SK-N-SH (cell line): ENCODE measurements around the gene TSFM. TPM values are rescaled to one million over a fixed set of nuclear protein-coding genes. Genes with fewer than 3 reads are reported as not detected.

Experiments used
- CTCF ChIA-PET: fragments of 300-600, 350-600 bp; formaldehyde crosslinking; extraction: SDS; loops from one replicate; lab custom pipeline; 2021; lab: Yijun Ruan, JAX
- POLR2A ChIA-PET: fragments of 350-600 bp; sonication (Branson Sonifier 250); formaldehyde crosslinking; extraction: SDS; loops from one replicate; lab custom pipeline; 2020; ENCODE audit warnings: antibody characterized with exemption, inconsistent platforms; lab: Yijun Ruan, JAX
- DNase-seq: peaks from one replicate; pipeline ENCODE4 v3.0.0; 2012
- H2AFZ ChIP-seq: fragments of 200-600 bp; sonication (generic); 2 replicates; pipeline ENCODE4 v1.8.1; 2016; ENCODE audit warnings: antibody characterized with exemption, mild to moderate bottlenecking, low read depth
- H3F3A ChIP-seq: fragments of 200-600 bp; sonication (generic); replicated peaks from 2 replicates; pipeline ENCODE3; 2016; ENCODE audit warnings: antibody characterized with exemption, mild to moderate bottlenecking; ENCODE audit not compliant: insufficient read depth
- H3K27ac ChIP-seq, 2 experiments: fragments of 200-500 bp in 1 of 2; fragments of 200-600 bp in 1 of 2; sonication (Bioruptor generic) in 1 of 2; sonication (generic), shearing (Covaris generic) in 1 of 2; 2 replicates each; pipeline versions ENCODE4 v1.5.1 to v1.6.1; 2014 to 2016; ENCODE audit warnings: low read depth in 2 of 2, inconsistent platforms in 1 of 2, low read length in 1 of 2, mild to moderate bottlenecking in 1 of 2, mixed read lengths in 1 of 2
- H3K27me3 ChIP-seq: fragments of 200-600 bp; sonication (generic), shearing (Covaris generic); 2 replicates; pipeline ENCODE4 v1.6.1; 2016; ENCODE audit warnings: mixed run types; ENCODE audit not compliant: insufficient read depth
- H3K36me3 ChIP-seq, 2 experiments: fragments of 200-500 bp in 1 of 2; fragments of 200-600 bp in 1 of 2; sonication (Bioruptor generic) in 1 of 2; sonication (generic) in 1 of 2; replicated peaks in 1 of 2; 2 replicates each; pipeline versions ENCODE3 to v1.5.1; 2014 to 2016; ENCODE audit warnings: low read length in 1 of 2, mild to moderate bottlenecking in 1 of 2; ENCODE audit not compliant: insufficient read depth in 2 of 2, control insufficient read depth in 1 of 2
- H3K4me1 ChIP-seq, 2 experiments: fragments of 200-500 bp in 1 of 2; fragments of 200-600 bp in 1 of 2; sonication (Bioruptor generic) in 1 of 2; sonication (generic), shearing (Covaris generic) in 1 of 2; 2 replicates each; pipeline versions ENCODE4 v1.5.1 to v1.6.1; 2014 to 2016; ENCODE audit warnings: low read depth in 1 of 2, low read length in 1 of 2, mixed run types in 1 of 2; ENCODE audit not compliant: insufficient read depth in 2 of 2, control insufficient read depth in 1 of 2
- H3K4me2 ChIP-seq: fragments of 200-600 bp; sonication (generic), shearing (Covaris generic); 2 replicates; pipeline ENCODE4 v1.6.1; 2017; ENCODE audit warnings: mixed run types
- H3K4me3 ChIP-seq, 2 experiments: fragments of 200-500 bp in 1 of 2; fragments of 200-600 bp in 1 of 2; sonication (Bioruptor generic) in 1 of 2; sonication (generic), shearing (Covaris generic) in 1 of 2; 2 replicates each; pipeline versions ENCODE4 v1.5.1 to v1.8.1; 2014 to 2016; ENCODE audit warnings: low read depth in 2 of 2, inconsistent platforms in 1 of 2, low read length in 1 of 2, mild to moderate bottlenecking in 1 of 2, mixed read lengths in 1 of 2, moderate library complexity in 1 of 2
- H3K79me2 ChIP-seq: fragments of 200-600 bp; sonication (generic); 2 replicates; pipeline ENCODE4 v1.8.1; 2017; ENCODE audit warnings: mild to moderate bottlenecking; ENCODE audit not compliant: insufficient read depth
- H3K9ac ChIP-seq: fragments of 200-600 bp; sonication (generic); 2 replicates; pipeline ENCODE4 v1.6.1; 2017; ENCODE audit warnings: mixed run types
- H3K9me2 ChIP-seq: fragments of 200-600 bp; sonication (generic); 2 replicates; pipeline ENCODE4 v1.6.1; 2017; ENCODE audit warnings: mixed run types
- H3K9me3 ChIP-seq: fragments of 200-600 bp; sonication (generic); 2 replicates; pipeline ENCODE4 v1.6.1; 2017; ENCODE audit warnings: mixed run types, mild to moderate bottlenecking, moderate library complexity
- H4K20me1 ChIP-seq: fragments of 200-600 bp; sonication (generic); 2 replicates; pipeline ENCODE4 v1.6.1; 2017; ENCODE audit warnings: mild to moderate bottlenecking, mixed run types; ENCODE audit not compliant: insufficient read depth
- CTCF ChIP-seq: fragments of 200-600 bp; sonication (generic); IDR thresholded peaks from 2 replicates; pipeline ENCODE4 v1.6.1; 2017; ENCODE audit warnings: antibody characterized with exemption, mild to moderate bottlenecking, moderate library complexity
- ELF1 ChIP-seq: IDR thresholded peaks from 2 replicates; pipeline ENCODE4 v1.4.0; 2012
- EP300 ChIP-seq, 2 experiments: IDR thresholded peaks; 2 replicates each; pipeline versions ENCODE4 v1.4.0 to v1.6.1; 2012; ENCODE audit warnings: borderline replicate concordance in 1 of 2, low read depth in 1 of 2, low read length in 1 of 2
- FOXJ3 ChIP-seq: sonication (generic); formaldehyde crosslinking; IDR thresholded peaks from 2 replicates; pipeline ENCODE4 v1.5.1; 2020; ENCODE audit warnings: mild to moderate bottlenecking, missing genetic modification reagents
- GATA2 ChIP-seq: sonication (generic); formaldehyde crosslinking; IDR thresholded peaks from 2 replicates; pipeline ENCODE4 v1.5.0; 2020; ENCODE audit warnings: mild to moderate bottlenecking, missing genetic modification reagents
- JUND ChIP-seq: IDR thresholded peaks from 2 replicates; pipeline ENCODE4 v1.4.0; 2012
- MEF2A ChIP-seq: IDR thresholded peaks from 2 replicates; pipeline ENCODE4 v1.4.0; 2012; ENCODE audit warnings: low read depth, borderline replicate concordance
- MXI1 ChIP-seq: IDR thresholded peaks from 2 replicates; pipeline ENCODE4 v1.6.1; 2012; ENCODE audit warnings: mild to moderate bottlenecking, low read depth, low read length, improper control_type of control experiment
- NRF1 ChIP-seq: IDR thresholded peaks from 2 replicates; pipeline ENCODE4 v1.6.1; 2012; ENCODE audit warnings: low read depth, mild to moderate bottlenecking, low read length
- POLR2AphosphoS5 ChIP-seq: IDR thresholded peaks from 2 replicates; pipeline ENCODE4 v1.6.1; 2012; ENCODE audit warnings: low read depth, low read length
- RAD21 ChIP-seq: IDR thresholded peaks from 2 replicates; pipeline ENCODE4 v1.6.1; 2012; ENCODE audit warnings: mild to moderate bottlenecking, low read length
- RCOR1 ChIP-seq: fragments of 150-350 bp; IDR thresholded peaks from 2 replicates; pipeline ENCODE4 v1.6.1; 2017; ENCODE audit warnings: antibody characterized with exemption, low read length
- RFX5 ChIP-seq: IDR thresholded peaks from 2 replicates; pipeline ENCODE4 v1.6.1; 2012; ENCODE audit warnings: mild to moderate bottlenecking, improper control_type of control experiment, low read length
- RXRA ChIP-seq: IDR thresholded peaks from 2 replicates; pipeline ENCODE4 v1.4.0; 2012; ENCODE audit warnings: low read depth, mild to moderate bottlenecking, borderline replicate concordance
- SIN3A ChIP-seq: IDR thresholded peaks from 2 replicates; pipeline ENCODE4 v1.6.1; 2012; ENCODE audit warnings: low read depth, mild to moderate bottlenecking, low read length, moderate library complexity, borderline replicate concordance
- SMC3 ChIP-seq: IDR thresholded peaks from 2 replicates; pipeline ENCODE4 v1.6.1; 2012; ENCODE audit warnings: low read depth, low read length, improper control_type of control experiment
- TAF1 ChIP-seq: IDR thresholded peaks from 2 replicates; pipeline ENCODE4 v1.6.1; 2012; ENCODE audit warnings: low read depth, mild to moderate bottlenecking, low read length, moderate library complexity, borderline replicate concordance
- USF1 ChIP-seq: IDR thresholded peaks from 2 replicates; pipeline ENCODE4 v1.4.0; 2012; ENCODE audit warnings: low read depth, borderline replicate concordance
- YY1 ChIP-seq: IDR thresholded peaks from 2 replicates; pipeline ENCODE4 v1.4.0; 2012; ENCODE audit warnings: low read depth, mild to moderate bottlenecking
- WGBS: methylation state at CpG from one replicate; pipeline ENCODE4 v1.1.6; 2017; ENCODE audit warnings: low lambda C conversion rate; 5-methylcytosine and 5-hydroxymethylcytosine counted together
- polyA plus RNA-seq, 3 experiments: library from polyadenylated mRNA; depleted of rRNA; stranded (reverse); fragments of >200 nt; gene quantifications; 2 replicates each; pipeline ENCODE4 v1.2.3, GENCODE V29; 2012
- TF ChIP-seq, protein P1 (sequence below): fragments of 150-350 bp; IDR thresholded peaks from 2 replicates; pipeline ENCODE4 v1.6.1; 2017; ENCODE audit warnings: antibody characterized with exemption, low read length, low read depth, borderline replicate concordance

TSFM gene
- polyA plus RNA-seq, 1 of the 3 experiments (the other 2 are of a cell fraction) = 28.7 TPM

- H3K9me3 ChIP-seq = no peaks in the 10 kb centered on the region
- H2AFZ ChIP-seq = no peak overlapping the region
- TF ChIP-seq POLR2AphosphoS5 (no peak), ELF1 (no peak), TAF1 (no peak), RCOR1 (no peak), MXI1 (no peak), CTCF (no peak), GATA2 (CRISPR knock-in tag) (no peak), YY1 (no peak), USF1 (no peak), JUND (no peak), SMC3 (no peak), RFX5 (no peak), EP300 (IDR thresholded peaks at IDR 0.05; ENCODE audit: borderline replicate concordance in 1 of 2, low read depth in 1 of 2, low read length in 1 of 2) (no peak), RXRA (no peak), MEF2A (no peak), NRF1 (no peak), FOXJ3 (CRISPR knock-in tag) (no peak), RAD21 (no peak), SIN3A (no peak)
- TF ChIP-seq, protein P1, sequence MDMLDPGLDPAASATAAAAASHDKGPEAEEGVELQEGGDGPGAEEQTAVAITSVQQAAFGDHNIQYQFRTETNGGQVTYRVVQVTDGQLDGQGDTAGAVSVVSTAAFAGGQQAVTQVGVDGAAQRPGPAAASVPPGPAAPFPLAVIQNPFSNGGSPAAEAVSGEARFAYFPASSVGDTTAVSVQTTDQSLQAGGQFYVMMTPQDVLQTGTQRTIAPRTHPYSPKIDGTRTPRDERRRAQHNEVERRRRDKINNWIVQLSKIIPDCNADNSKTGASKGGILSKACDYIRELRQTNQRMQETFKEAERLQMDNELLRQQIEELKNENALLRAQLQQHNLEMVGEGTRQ = no peak
- TF ChIP-seq, all 33 proteins: peak for 0
- peaks cover 22% of the 10 kb centered on the region for H3F3A ChIP-seq
- 100% methylated on average over 1 of the region's 1 CpG for WGBS
- no peak overlapping the region for H3K4me3 ChIP-seq
- H3K79me2 ChIP-seq = peaks cover 18% of the 10 kb centered on the region; the same call in 1 of the 2 replicates
- POLR2A ChIA-PET = no interaction called here
- H3K4me1 ChIP-seq = peaks cover 0 to 6% of the 10 kb centered on the region in 2 experiments; a peak in 2 of 4 replicates
- H3K36me3 ChIP-seq = peaks cover 45 to 65% of the 10 kb centered on the region in 2 experiments
- CTCF ChIA-PET = interaction anchor here (1.3 to 12.0 kb wide), 3 partner anchors 15 to 108 kb away, joined by 3 to 96 read pairs (median 17); partner anchors contain the start of genes AVIL and TSFM
- H3K27me3 ChIP-seq = no peaks in the 10 kb centered on the region
- no peaks in the 10 kb centered on the region for H4K20me1 ChIP-seq
- no peaks in the 10 kb centered on the region for H3K9me2 ChIP-seq
- no peak overlapping the region for H3K9ac ChIP-seq
- H3K27ac ChIP-seq = no peak overlapping the region; a peak in 1 of 4 replicates
- DNase-seq = no peak
- no peak overlapping the region for H3K4me2 ChIP-seq
Measured at GRCh38 chr12:57797933-57798332, 15.3 kb downstream of the TSFM start.
